CD4-positive, alpha-beta T cell treated with Interleukin-1 beta for 1 hour (primary cell): ENCODE data around the gene KRT85.
"Not testable (repeated sequence)": the region's sequence is repeated elsewhere in the genome, so short reads cannot be mapped to it uniquely, and the experiment has no call there.

Experiments
- DNase-seq, 2 donors: peaks; one replicate each; pipeline ENCODE4 v3.0.0-alpha.2; 2020 to 2022

KRT85 gene

GRCh38 chr12:52366738-52367485 lies at the start of gene KRT85:
Gene KRT85, minus strand, starts transcription at chr12:52367481. Its CDS starts 76 bp downstream, at chr12:52367405.
- no peak for DNase-seq

- DNase-seq: no peak
Measured at GRCh38 chr12:52416795-52417194, 49.5 kb upstream of the KRT85 start.

GRCh38 chr12:52415870-52416750 lies 48.8 kb upstream of the KRT85 start:
- DNase-seq: no peak

- no peak for DNase-seq
Measured at GRCh38 chr12:52414936-52415335, 47.7 kb upstream of the KRT85 start.

- DNase-seq: no peak
Measured at GRCh38 chr12:52413782-52414345, 46.6 kb upstream of the KRT85 start.

- DNase-seq: no peak
Measured at GRCh38 chr12:52413202-52413601, 45.9 kb upstream of the KRT85 start.

GRCh38 chr12:52411815-52412214 lies 44.5 kb upstream of the KRT85 start:
- DNase-seq: no peak

- not testable (repeated sequence) for DNase-seq
Measured at GRCh38 chr12:52410589-52411248, 43.4 kb upstream of the KRT85 start.

- DNase-seq: no peak
Measured at GRCh38 chr12:52407918-52408317, 40.6 kb upstream of the KRT85 start.

- DNase-seq: no peak
Measured at GRCh38 chr12:52405922-52406385, 38.7 kb upstream of the KRT85 start, which contains the start of gene KRT82. Gene KRT82, minus strand, starts transcription at chr12:52406335. Its CDS starts 58 bp downstream, at chr12:52406277.

- no peak for DNase-seq
Measured at GRCh38 chr12:52404951-52405350, 37.7 kb upstream of the KRT85 start.

- no peak for DNase-seq
Measured at GRCh38 chr12:52403561-52403960, 36.3 kb upstream of the KRT85 start.

GRCh38 chr12:52402873-52403540 lies 35.7 kb upstream of the KRT85 start:
- DNase-seq: no peak

GRCh38 chr12:52402377-52402776 lies 35.1 kb upstream of the KRT85 start:
- DNase-seq: no peak

GRCh38 chr12:52401926-52402325 lies 34.6 kb upstream of the KRT85 start:
- DNase-seq: no peak

GRCh38 chr12:52401526-52401925 lies 34.2 kb upstream of the KRT85 start:
- DNase-seq: no peak

GRCh38 chr12:52400906-52401305 lies 33.6 kb upstream of the KRT85 start:
- no peak for DNase-seq

GRCh38 chr12:52399756-52400155 lies 32.5 kb upstream of the KRT85 start:
- DNase-seq: no peak

- DNase-seq: no peak
Measured at GRCh38 chr12:52398176-52398575, 30.9 kb upstream of the KRT85 start.

- no peak for DNase-seq
Measured at GRCh38 chr12:52396656-52397055, 29.4 kb upstream of the KRT85 start.

GRCh38 chr12:52395761-52396434 lies 28.6 kb upstream of the KRT85 start:
- DNase-seq: no peak
